HG02938 (cell line): Measurements from ENCODE around the gene TAGLN2.

ENCODE experiments used
- ATAC-seq: cut with Tn5 transposase; IDR thresholded peaks from one replicate; pipeline ENCODE4 v1.9.1; 2021; ENCODE audit warnings: mild to moderate bottlenecking, moderate library complexity; ENCODE audit not compliant: unreplicated experiment

The TAGLN2 gene

DNA sequence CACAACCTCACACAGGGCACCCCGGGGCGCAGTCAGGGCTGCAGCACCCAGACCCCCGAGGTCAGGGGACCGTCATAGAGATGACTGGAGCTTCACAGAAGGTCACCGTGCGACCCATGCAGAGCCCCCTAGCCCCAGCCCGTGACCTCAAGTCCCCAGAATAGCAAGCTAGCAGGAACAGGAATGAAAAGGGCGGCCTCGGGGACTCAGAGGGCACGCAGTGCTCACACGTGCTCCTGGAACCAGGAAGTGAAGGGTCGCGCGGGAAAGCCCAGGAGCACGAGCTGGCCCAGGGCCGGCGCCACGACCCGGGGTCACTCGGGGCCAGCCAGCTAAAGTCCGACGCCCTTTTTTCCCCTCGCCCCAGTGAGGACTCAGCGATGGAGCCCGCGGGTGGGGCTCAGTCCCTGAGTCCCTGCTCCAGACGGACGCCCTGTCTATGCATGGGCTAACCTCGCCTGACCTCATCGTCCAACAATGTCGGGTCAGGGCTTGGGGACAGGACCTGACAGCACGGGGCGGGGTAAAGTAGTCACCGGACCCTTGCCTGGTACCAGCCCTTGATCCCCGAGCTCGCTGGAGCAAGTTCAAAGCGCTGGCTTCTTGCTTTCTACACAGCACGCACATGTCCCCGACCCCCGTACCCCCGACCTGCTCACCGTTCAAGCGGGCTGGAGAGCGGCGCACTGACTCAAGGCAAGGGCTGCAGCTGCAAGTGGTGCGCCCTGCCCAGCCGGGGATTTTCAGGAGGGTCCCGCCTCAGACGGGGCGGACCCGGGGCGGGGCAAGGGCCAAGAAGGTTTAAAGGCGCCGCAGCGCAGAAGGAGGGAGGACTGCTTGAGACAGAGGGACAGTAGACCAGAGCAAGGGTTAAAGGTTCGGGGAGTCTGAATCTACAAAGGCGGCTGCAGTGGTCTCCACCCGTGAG is at the start of gene TAGLN2:
Gene TAGLN2 (minus strand): TSS at position 717 of the 928 bp plus-strand sequence. CDS start 4,998 bp downstream, outside the sequence.
- ATAC-seq: peak; percentile 44

GRCh38 chr1:159974350-159974965 is 49.2 kb upstream of the TAGLN2 start:
- no peak for ATAC-seq

- no peak for ATAC-seq
Measured at GRCh38 chr1:159973350-159973940, 48.1 kb upstream of the TAGLN2 start.

DNA sequence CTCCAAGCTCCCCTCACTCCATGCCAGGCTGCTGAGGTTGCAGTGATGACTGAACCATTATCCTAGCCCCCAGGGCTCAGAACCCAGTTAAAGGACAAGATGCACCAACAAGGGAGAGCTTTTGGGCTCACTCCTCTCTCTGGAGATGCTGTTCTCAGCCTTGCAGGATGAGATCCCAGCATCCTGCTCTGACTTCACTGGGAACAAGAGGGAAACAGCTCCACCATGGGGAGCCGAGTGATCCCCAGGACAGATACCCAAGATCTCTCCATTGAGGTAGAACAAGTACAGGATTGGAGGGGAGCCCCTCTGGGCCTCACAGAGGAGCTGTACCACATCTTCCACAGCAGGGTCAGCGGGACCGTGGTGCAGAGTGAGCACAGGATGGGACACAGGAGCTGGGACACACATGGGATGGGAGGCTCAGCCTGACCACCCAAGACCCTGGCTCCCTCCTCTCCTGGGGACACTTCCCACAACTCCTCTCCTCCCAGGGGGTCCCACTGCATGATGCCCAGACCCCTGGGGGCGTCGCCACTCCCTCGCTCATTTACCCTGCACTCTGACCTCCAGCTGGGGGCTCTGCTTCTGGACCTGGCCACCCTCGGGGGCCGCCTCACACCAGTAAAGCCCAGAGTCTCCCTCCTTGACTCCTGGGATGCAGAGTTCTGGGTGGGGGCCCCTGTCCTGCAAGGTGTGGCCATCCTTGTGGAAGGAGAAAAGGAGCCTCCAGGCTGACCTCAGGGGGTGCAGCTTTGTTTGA is 47.3 kb upstream of the TAGLN2 start:
- ATAC-seq: no peak

- no peak for ATAC-seq
Measured at GRCh38 chr1:159970932-159971342, 45.6 kb upstream of the TAGLN2 start.

GRCh38 chr1:159968901-159969300 is 43.6 kb upstream of the TAGLN2 start:
- ATAC-seq: no peak

- no peak for ATAC-seq
Measured at GRCh38 chr1:159965263-159965662, 40.0 kb upstream of the TAGLN2 start.

GRCh38 chr1:159964144-159964543 is 38.8 kb upstream of the TAGLN2 start:
- no peak for ATAC-seq

GRCh38 chr1:159962176-159962575 is 36.9 kb upstream of the TAGLN2 start:
- ATAC-seq: no peak

- ATAC-seq: no peak
Measured at GRCh38 chr1:159961636-159962035, 36.3 kb upstream of the TAGLN2 start.

DNA sequence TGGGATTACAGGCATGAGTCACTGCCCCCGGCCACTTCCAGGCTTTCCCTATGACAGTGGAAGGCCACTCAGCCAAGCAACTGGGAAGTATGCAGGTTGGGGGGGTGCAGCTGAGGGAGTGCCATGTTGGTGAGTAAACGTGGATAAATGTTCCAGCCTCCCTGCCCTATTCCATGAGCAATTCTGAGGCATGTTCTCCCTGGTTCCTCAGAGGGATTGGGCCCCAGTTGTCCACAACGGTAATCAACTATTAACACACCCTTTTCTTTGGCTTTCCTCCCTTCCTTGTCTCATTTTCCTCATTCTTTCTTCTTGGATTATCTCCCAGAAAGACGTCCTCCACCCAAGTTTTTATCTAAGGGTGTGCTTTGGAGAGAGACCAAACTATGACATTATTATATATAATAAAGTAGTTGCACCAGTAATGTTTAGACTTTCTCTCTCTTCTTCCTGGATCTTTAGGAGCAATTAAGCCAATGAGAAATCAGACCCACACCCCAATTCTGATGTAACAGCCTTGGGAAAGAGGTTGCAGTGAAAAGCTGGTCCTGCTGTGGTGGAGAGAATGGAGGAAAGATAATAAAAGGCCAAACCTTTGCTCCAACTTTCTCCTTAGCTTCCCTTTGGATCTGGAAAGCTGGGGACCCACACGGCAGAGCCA is 35.5 kb upstream of the TAGLN2 start:
- ATAC-seq: no peak

DNA sequence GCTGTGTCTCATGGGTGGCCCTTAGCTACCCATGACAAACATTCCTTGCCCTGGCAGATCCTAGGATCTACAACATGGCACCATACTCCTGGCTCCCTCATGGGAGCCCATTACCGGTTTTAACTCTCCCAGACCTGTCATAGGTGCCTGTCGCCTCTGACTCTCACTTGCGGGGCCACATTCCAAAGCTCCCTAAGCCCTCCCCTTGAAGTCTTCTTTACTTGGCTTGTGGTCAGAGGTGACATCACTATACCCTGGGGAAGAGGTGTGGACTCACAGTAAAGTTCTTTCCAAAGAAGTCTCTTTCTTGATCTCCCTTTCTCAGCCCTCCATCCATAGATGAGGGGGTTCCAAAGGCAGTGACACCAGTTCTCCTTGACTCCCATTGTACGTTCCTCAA is 34.1 kb upstream of the TAGLN2 start:
- no peak for ATAC-seq

DNA sequence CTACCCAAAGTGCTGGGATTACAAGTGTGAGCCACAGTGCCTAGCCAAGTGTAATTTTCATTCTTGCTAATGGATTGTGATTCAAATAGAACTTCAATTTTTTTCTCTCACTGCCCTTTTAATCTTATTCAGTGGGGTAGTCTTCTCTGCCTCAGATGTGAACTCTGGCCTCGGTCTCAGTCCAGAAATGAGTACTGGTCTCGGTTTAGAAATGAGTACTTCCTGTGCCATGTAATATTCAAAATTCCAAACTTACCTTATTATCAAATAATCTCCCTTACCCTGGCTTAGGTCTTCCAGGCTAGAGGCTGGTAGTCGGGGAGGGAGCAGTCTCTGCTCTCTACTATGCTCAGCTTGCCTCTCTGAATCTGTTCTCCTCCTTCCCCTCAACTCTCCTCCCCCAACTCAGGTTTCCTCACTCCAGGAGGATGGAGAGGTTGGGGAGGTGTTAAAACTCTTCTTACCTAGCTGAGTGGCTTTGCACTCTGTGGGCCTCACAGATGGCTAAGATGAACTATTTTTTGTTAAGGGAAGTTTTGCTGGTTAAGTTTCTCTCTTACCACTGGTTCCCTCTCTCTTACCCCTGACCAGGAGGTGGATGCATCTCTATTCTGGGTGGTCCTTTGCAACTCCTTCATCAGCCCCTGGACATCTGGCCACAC is 33.5 kb upstream of the TAGLN2 start:
- no peak for ATAC-seq

DNA sequence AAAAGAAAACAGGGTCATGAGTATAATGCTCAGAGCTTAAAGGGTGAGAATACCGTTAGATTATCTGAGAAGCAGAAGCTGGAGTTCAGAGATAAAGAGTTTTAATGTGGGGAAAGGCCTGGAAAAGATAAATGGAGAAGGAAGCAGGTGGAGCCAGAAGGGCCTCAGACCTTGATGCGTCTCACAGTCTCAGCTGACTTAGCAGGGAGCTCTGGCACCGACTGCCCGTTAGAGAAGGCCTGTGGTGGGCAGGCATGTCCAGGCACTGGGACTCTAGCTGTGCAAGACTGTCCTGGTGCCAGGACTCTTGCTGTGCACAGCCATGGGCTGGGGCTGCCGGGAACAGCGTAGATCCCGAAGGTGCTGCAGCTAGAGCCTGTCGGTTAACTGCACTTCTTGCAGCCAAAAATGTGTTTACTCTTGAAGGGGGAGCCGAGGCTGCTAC is 32.5 kb upstream of the TAGLN2 start:
- no peak for ATAC-seq

- no peak for ATAC-seq
Measured at GRCh38 chr1:159955456-159955855, 30.1 kb upstream of the TAGLN2 start.

DNA sequence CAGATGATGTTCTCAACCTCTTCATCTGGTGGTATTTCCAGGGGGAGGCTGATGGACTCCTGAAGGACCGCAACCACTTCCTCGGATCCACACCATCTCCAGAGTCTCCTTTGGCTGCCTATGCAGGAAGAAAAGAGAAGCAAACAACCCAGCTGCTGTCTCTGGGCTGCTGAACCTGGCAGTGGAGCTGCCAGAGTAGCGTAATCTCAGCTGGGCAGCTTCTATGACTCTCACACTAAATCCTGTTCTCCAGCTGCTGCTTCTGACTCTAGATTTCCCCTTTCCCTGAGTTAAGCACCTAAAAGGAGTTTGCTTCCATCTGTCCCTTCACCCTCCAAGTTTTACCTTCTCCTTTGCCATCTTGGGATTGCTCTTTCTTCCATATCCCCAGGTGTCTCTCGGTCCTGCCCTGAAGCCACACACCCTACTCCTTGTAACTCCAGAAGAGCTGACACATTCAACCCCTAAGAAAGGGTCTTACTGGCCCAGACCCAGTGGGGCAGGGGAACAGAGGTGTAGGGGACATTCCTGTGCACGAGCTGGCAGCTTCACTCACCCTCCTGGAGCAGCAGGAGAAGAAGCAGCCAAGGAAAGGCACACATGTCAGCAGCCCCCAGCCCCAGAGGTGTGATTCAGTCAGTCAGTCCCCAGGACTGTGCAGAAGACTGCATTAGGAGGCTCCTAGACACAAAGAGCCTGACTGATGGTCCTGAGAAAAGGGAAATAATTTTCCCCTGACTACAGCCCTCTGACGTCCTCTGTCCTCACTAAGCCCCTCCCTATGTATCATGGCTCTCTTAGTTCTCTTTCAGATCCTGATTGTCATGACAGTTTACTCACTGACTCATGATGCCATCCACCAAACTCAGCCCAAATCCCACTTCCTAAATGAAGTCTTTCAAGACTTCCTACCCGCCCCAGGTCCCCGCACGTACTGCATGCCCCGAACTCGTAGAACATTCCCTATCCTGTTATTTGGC is 28.5 kb upstream of the TAGLN2 start, which contains the start of gene SLAMF9:
Gene SLAMF9 (minus strand): TSS at position 702 of the 980 bp plus-strand sequence. CDS start 100 bp downstream, at position 602.
- no peak for ATAC-seq

- ATAC-seq: no peak
Measured at GRCh38 chr1:159952932-159953331, 27.6 kb upstream of the TAGLN2 start.

DNA sequence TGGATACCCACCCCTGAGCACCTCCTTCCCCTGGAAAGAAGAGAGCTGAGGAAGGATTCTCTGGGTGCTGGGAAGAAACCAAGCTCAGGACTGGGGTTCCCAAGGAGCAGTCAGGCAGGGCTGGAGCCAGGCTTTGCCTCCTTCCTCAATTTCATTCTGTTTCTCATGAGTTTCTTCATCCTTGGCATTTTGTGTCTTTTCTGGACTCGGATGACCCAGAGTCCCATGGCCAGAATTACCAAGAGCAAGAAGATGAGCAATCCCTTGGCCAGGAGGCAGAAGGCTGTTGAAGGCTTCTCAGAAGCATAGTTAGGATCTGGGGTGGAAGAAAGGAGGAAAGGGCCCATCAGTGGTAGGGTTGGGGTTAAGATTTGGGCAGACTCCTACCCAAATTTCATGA is 26.2 kb upstream of the TAGLN2 start:
- no peak for ATAC-seq

DNA sequence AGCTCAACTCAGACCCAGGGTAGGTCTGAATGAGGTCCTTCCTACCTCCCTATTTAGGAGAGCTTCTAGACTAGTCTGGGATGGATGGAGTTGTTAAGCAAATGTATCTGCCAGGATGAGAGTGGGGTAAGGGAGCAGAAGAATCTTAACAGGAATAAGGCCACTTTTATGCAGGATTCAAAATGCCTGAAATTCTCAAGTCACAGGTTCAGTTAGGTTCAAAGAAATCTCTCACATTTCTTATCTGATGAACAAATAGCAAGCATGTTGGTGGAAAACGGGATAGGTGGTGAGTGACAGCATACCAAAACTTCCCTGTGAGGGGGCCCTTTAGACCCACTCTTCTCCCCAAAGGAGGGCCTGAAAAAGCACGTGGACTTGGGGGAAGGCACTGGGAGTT is 25.7 kb upstream of the TAGLN2 start:
- ATAC-seq: no peak
